ENCODE data around the gene ANKRD39.

GRCh38 chr2:96848264-96848663, 9.6 kb downstream of the ANKRD39 start:
- TF ChIP-seq POLR2A (IDR thresholded peaks at IDR 0.05) (no peak), CTCF (IDR thresholded peaks at IDR 0.05) (no peak)

Data from transverse colon (tissue), 3 donors.